Measurements from ENCODE around the gene RTBDN. TPM values are rescaled to one million over a fixed set of nuclear protein-coding genes. Genes with fewer than 3 reads are reported as not detected.

RTBDN gene
- total RNA-seq, 1 donor from 2014 or later: not detected

- no peak for DNase-seq (ENCODE audit: low spot score, unreplicated experiment)
- Mint-ChIP-seq H3K4me1 (ENCODE audit: low read depth) (peaks cover 8% of the 10 kb centered on the region), H3K27ac (no peak overlapping the region), H3K27me3 (peaks cover 74% of the 10 kb centered on the region), H3K9me3 (ENCODE audit: low read depth) (no peaks in the 10 kb centered on the region), H3K36me3 (ENCODE audit: insufficient read depth) (no peaks in the 10 kb centered on the region), H3K4me3 (ENCODE audit: low read depth) (peak overlapping the region; percentile 69)
- no peak for TF ChIP-seq CTCF (IDR thresholded peaks at IDR 0.05; ENCODE audit: unreplicated experiment)
Observed at GRCh38 chr19:12838886-12839756, 4.7 kb upstream of the RTBDN start.

- Mint-ChIP-seq H3K4me3 (ENCODE audit: low read depth) (peak within 1 kb of the TSS; percentile 69), H3K36me3 (ENCODE audit: insufficient read depth) (no peaks in the 10 kb centered on the region), H3K27me3 (peaks cover 75% of the 10 kb centered on the region), H3K9me3 (ENCODE audit: low read depth) (no peaks in the 10 kb centered on the region), H3K27ac (peak within 1 kb of the TSS; percentile 24), H3K4me1 (ENCODE audit: low read depth) (peaks cover 8% of the 10 kb centered on the region)
- peak; percentile 71 for TF ChIP-seq CTCF (IDR thresholded peaks at IDR 0.05; ENCODE audit: unreplicated experiment)
- DNase-seq (ENCODE audit: low spot score, unreplicated experiment): peak; percentile 51
Observed at GRCh38 chr19:12838182-12838885, 4.0 kb upstream of the RTBDN start, which contains the start of gene MAST1. Gene MAST1 (plus strand): TSS chr19:12838515. CDS start chr19:12838573, 58 bp downstream.

- no peak for DNase-seq (ENCODE audit: low spot score, unreplicated experiment)
- TF ChIP-seq CTCF (IDR thresholded peaks at IDR 0.05; ENCODE audit: unreplicated experiment): no peak
- Mint-ChIP-seq H3K4me1 (ENCODE audit: low read depth) (peaks cover 10% of the 10 kb centered on the region), H3K9me3 (ENCODE audit: low read depth) (no peaks in the 10 kb centered on the region), H3K27ac (peak overlapping the region; percentile 24), H3K36me3 (ENCODE audit: insufficient read depth) (no peaks in the 10 kb centered on the region), H3K4me3 (ENCODE audit: low read depth) (peak overlapping the region; percentile 33), H3K27me3 (peaks cover 79% of the 10 kb centered on the region)
Observed at GRCh38 chr19:12837225-12837624, 2.8 kb upstream of the RTBDN start.

- peaks cover 80% of the 10 kb centered on the region for H3K27me3 Mint-ChIP-seq
- no peaks in the 10 kb centered on the region for H3K36me3 Mint-ChIP-seq (ENCODE audit: insufficient read depth)
- no peak for DNase-seq (ENCODE audit: low spot score, unreplicated experiment)
- peak overlapping the region; percentile 16 for H3K4me3 Mint-ChIP-seq (ENCODE audit: low read depth)
- H3K4me1 Mint-ChIP-seq (ENCODE audit: low read depth): peaks cover 5% of the 10 kb centered on the region
- TF ChIP-seq CTCF (IDR thresholded peaks at IDR 0.05; ENCODE audit: unreplicated experiment): no peak
- no peaks in the 10 kb centered on the region for H3K9me3 Mint-ChIP-seq (ENCODE audit: low read depth)
- no peak overlapping the region for H3K27ac Mint-ChIP-seq
Observed at GRCh38 chr19:12836529-12836863, 2.1 kb upstream of the RTBDN start.

GRCh38 chr19:12834976-12835757, 788 bp upstream of the RTBDN start:
- TF ChIP-seq CTCF (IDR thresholded peaks at IDR 0.05; ENCODE audit: unreplicated experiment): no peak
- H3K27me3 Mint-ChIP-seq: peaks cover 82% of the 10 kb centered on the region
- H3K4me1 Mint-ChIP-seq (ENCODE audit: low read depth): peaks cover 1% of the 10 kb centered on the region
- H3K36me3 Mint-ChIP-seq (ENCODE audit: insufficient read depth): no peaks in the 10 kb centered on the region
- no peaks in the 10 kb centered on the region for H3K9me3 Mint-ChIP-seq (ENCODE audit: low read depth)
- DNase-seq (ENCODE audit: low spot score, unreplicated experiment): no peak
- no peak overlapping the region for H3K27ac Mint-ChIP-seq
- H3K4me3 Mint-ChIP-seq (ENCODE audit: low read depth): no peak overlapping the region

Measured in progenitor cell of endocrine pancreas (in vitro differentiated cells).